Spleen (tissue), 7 donors: Measurements from ENCODE around the gene MCCD1.

ENCODE experiments used
- CTCF ChIP-seq, 11 experiments: fragments of 200-600 bp in 7 of 11; fragments of 450-650 bp in 4 of 11; sonication (generic) in 4 of 11; IDR thresholded peaks in 8 of 11; conservative IDR thresholded peaks in 3 of 11; 1 replicate in 7 of 11; 2 replicates in 4 of 11; pipeline versions ENCODE4 v1.4.0 to v1.8.0; 2016 to 2021; ENCODE audit warnings: antibody characterized with exemption in 11 of 11, inconsistent platforms in 4 of 11, mild to moderate bottlenecking in 1 of 11
- POLR2A ChIP-seq, 3 donors: fragments of 450-650 bp; IDR thresholded peaks; one replicate each; pipeline ENCODE4 v1.5.1; 2017; ENCODE audit warnings: antibody characterized with exemption in 3 of 3, mild to moderate bottlenecking in 1 of 3
- POLR2AphosphoS5 ChIP-seq, 3 donors: sonication (generic); formaldehyde crosslinking; IDR thresholded peaks; one replicate each; pipeline ENCODE4 v1.5.1; 2017; ENCODE audit warnings: antibody characterized with exemption in 3 of 3
- donor health status: DM: no; HTN: no; CAD: no; lungs with moderate emphysema.
- donor health status: DM: no; HTN: no; CAD: no.
- donor health status: DM: no; HTN: no; CAD: no.

DNA sequence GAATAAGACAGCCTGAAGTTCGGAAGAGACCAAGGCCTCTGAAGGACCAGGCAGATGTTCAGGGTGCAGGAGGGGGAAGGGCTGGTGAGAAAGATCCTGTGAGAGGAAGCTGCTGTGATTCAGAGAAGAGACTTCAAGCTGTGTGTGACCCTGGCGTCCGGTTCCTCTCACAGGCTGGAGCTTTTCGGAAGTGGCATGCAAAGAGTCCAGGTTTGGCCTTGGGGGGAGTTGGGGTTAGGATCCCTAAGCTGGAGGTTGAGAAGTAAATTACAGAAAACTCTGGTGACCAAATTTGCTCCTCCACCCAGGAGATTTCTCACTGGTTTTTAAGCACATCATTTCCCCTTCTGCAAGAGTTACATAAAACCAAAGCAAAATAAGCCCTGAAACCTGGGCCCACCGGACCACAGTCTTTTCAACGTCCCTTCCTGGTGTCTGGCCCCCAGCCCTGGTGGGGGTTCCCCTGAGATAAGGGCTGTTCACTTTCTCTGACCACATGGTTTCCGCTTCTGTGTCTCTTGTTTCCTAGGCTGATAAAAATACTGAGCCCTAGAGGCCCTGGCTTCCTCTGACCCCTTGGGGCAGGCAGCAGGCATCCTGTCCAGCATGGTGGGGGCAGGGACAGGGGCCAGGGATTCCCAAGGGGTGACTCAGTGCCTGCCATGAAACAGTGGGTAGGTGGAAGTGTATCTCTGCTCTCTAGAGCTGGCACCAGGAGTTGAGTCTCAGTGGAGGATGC, 31.4 kb downstream of the MCCD1 start:
- TF ChIP-seq POLR2A (IDR thresholded peaks at IDR 0.05): no peak
- TF ChIP-seq CTCF (IDR thresholded peaks at IDR 0.05 in 8 of 11, conservative IDR thresholded peaks at IDR 0.05 in 3 of 11): peak in 3 of 11 experiments; percentile 7 to 30 (median 22)
- peak; percentile 72 to 93 (median 92) for TF ChIP-seq POLR2AphosphoS5 (IDR thresholded peaks at IDR 0.05)
